ENCODE measurements around the gene MRRF.

The MRRF gene

GRCh38 chr9:122332083-122332482 lies 67.4 kb downstream of the MRRF start:
- no peak overlapping the region for H3K4me3 ChIP-seq (replicated peaks; ENCODE audit: insufficient read depth, low read length)
- 0 out of 2 replicates have a peak, but pooled peaks have one; percentile 5 for TF ChIP-seq SPI1 (IDR thresholded peaks at IDR 0.05; ENCODE audit: borderline replicate concordance, low read depth)
- peak; percentile 33; the same call in 1 of the 2 replicates for TF ChIP-seq POLR2AphosphoS5 (IDR thresholded peaks at IDR 0.05; ENCODE audit: low read depth)
- TF ChIP-seq, protein P1, sequence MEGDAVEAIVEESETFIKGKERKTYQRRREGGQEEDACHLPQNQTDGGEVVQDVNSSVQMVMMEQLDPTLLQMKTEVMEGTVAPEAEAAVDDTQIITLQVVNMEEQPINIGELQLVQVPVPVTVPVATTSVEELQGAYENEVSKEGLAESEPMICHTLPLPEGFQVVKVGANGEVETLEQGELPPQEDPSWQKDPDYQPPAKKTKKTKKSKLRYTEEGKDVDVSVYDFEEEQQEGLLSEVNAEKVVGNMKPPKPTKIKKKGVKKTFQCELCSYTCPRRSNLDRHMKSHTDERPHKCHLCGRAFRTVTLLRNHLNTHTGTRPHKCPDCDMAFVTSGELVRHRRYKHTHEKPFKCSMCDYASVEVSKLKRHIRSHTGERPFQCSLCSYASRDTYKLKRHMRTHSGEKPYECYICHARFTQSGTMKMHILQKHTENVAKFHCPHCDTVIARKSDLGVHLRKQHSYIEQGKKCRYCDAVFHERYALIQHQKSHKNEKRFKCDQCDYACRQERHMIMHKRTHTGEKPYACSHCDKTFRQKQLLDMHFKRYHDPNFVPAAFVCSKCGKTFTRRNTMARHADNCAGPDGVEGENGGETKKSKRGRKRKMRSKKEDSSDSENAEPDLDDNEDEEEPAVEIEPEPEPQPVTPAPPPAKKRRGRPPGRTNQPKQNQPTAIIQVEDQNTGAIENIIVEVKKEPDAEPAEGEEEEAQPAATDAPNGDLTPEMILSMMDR (IDR thresholded peaks at IDR 0.05; ENCODE audit: insufficient read depth, low read length), result no peak
- TF ChIP-seq REST (IDR thresholded peaks at IDR 0.05; ENCODE audit: insufficient replicate concordance, low read depth), result no peak
- TF ChIP-seq GABPA (IDR thresholded peaks at IDR 0.05; ENCODE audit: low read depth), result no peak
- no peak overlapping the region for H3K27ac ChIP-seq (replicated peaks)
- peak in 1 of 2 experiments; percentile 50 for DNase-seq (ENCODE audit: low read depth in 1 of 2, low spot score in 1 of 2)
- H3K27me3 ChIP-seq (ENCODE audit: insufficient read depth, poor library complexity, severe bottlenecking), result no peaks in the 10 kb centered on the region

GRCh38 chr9:122332644-122333043 lies 68.0 kb downstream of the MRRF start:
- no peak for DNase-seq (ENCODE audit: low read depth in 1 of 2, low spot score in 1 of 2)
- Histone ChIP-seq H3K27ac (replicated peaks) (no peak overlapping the region), H3K27me3 (ENCODE audit: insufficient read depth, poor library complexity, severe bottlenecking) (no peaks in the 10 kb centered on the region), H3K4me3 (replicated peaks; ENCODE audit: insufficient read depth, low read length) (no peak overlapping the region)
- TF ChIP-seq, protein P1 (IDR thresholded peaks at IDR 0.05; ENCODE audit: insufficient read depth, low read length), result no peak
- TF ChIP-seq SPI1 (IDR thresholded peaks at IDR 0.05; ENCODE audit: borderline replicate concordance, low read depth) (no peak), GABPA (IDR thresholded peaks at IDR 0.05; ENCODE audit: low read depth) (no peak), POLR2AphosphoS5 (IDR thresholded peaks at IDR 0.05; ENCODE audit: low read depth) (no peak), REST (IDR thresholded peaks at IDR 0.05; ENCODE audit: insufficient replicate concordance, low read depth) (no peak)

DNA sequence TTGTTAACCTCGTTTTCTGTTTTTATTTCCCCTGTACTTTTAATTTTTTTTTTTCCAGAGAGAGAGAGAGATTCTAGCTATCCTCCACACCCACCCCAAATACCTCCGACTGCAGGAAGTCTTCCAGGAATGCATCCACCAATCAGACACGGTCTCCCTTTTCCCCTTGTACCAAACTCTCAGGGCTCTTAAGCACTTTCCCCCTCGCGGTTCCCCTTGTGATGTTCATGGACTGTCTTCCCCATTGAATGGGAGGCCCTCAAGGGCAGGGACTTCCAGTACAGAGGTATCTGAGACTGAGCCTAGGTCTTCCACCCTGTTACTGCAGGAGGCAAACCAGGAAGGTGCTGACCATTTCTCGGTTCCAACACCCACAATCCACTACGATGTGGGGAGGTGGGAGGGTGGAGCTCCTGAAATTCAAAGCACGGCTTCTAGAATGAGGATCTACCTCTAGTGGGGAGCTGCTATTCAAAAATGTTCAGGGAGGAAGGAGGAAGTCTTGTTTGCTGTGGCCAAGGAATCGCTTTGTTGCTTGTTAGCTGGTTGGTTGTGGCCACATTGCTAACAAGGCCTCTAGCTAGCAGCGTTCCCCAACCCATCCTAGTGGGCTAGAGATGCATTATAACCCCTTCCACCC lies 68.6 kb downstream of the MRRF start:
- Histone ChIP-seq H3K27me3 (ENCODE audit: insufficient read depth, poor library complexity, severe bottlenecking) (no peaks in the 10 kb centered on the region), H3K4me3 (replicated peaks; ENCODE audit: insufficient read depth, low read length) (no peak overlapping the region), H3K27ac (replicated peaks) (no peak overlapping the region)
- no peak for TF ChIP-seq POLR2AphosphoS5 (IDR thresholded peaks at IDR 0.05; ENCODE audit: low read depth)
- peak; percentile 62; the same call in 1 of the 2 replicates for TF ChIP-seq SPI1 (IDR thresholded peaks at IDR 0.05; ENCODE audit: borderline replicate concordance, low read depth)
- no peak for TF ChIP-seq REST (IDR thresholded peaks at IDR 0.05; ENCODE audit: insufficient replicate concordance, low read depth)
- peak in 1 of 2 experiments; percentile 57 for DNase-seq (ENCODE audit: low read depth in 1 of 2, low spot score in 1 of 2)
